Neural cell (in vitro differentiated cells): ENCODE measurements around the gene SCAP. TPM values are rescaled to one million over a fixed set of nuclear protein-coding genes. Genes with fewer than 3 reads are reported as not detected.
A peak's percentile ranks its signal among the peaks of the same experiment; 100 is the strongest.

Experiments
- H2AFZ ChIP-seq: fragments of 200-600, 300-800 bp; sonication (generic), shearing (Covaris generic); 2 replicates; pipeline ENCODE4 v1.6.0; 2014; ENCODE audit warnings: low read depth, mild to moderate bottlenecking, antibody characterized with exemption, low read length, moderate library complexity
- H3F3A ChIP-seq: fragments of 200-600 bp; shearing (Covaris generic); 2 replicates; pipeline ENCODE4 v1.6.1; 2016; ENCODE audit warnings: mild to moderate bottlenecking, moderate library complexity, mixed read lengths, antibody characterized with exemption, low read length; ENCODE audit not compliant: insufficient read depth, poor library complexity, severe bottlenecking
- H3K27ac ChIP-seq: fragments of 200-600, 300-800 bp; sonication (generic), shearing (Covaris generic); 2 replicates; pipeline ENCODE4 v1.5.1; 2014; ENCODE audit warnings: mild to moderate bottlenecking, low read length, moderate library complexity
- H3K27me3 ChIP-seq: fragments of 300-800, 200-600 bp; sonication (generic), shearing (Covaris generic); 2 replicates; pipeline ENCODE4 v1.6.0; 2014; ENCODE audit warnings: mild to moderate bottlenecking, low read depth, low read length, moderate library complexity; ENCODE audit not compliant: insufficient read depth
- H3K36me3 ChIP-seq: fragments of 300-800, 200-600 bp; sonication (generic), shearing (Covaris generic); 2 replicates; pipeline ENCODE4 v1.5.1; 2014; ENCODE audit warnings: mild to moderate bottlenecking, antibody characterized with exemption, low read length, moderate library complexity; ENCODE audit not compliant: insufficient read depth
- H3K4me2 ChIP-seq: fragments of 300-800, 200-600 bp; sonication (generic), shearing (Covaris generic); 2 replicates; pipeline ENCODE4 v1.6.0; 2014; ENCODE audit warnings: mild to moderate bottlenecking, low read length
- H3K4me3 ChIP-seq: fragments of 300-800, 200-600 bp; sonication (generic), shearing (Covaris generic); 2 replicates; pipeline ENCODE4 v1.5.1; 2014; ENCODE audit warnings: mild to moderate bottlenecking, low read length, moderate library complexity
- H3K79me2 ChIP-seq: fragments of 200-600 bp; shearing (Covaris generic); replicated peaks from 2 replicates; pipeline ENCODE4 v1.6.0; 2014; ENCODE audit warnings: mild to moderate bottlenecking, low read length, moderate library complexity; ENCODE audit not compliant: insufficient read depth
- H3K9ac ChIP-seq: fragments of 300-800, 200-600 bp; sonication (generic), shearing (Covaris generic); 2 replicates; pipeline ENCODE4 v1.6.1; 2016; ENCODE audit warnings: mild to moderate bottlenecking, low read length, mixed read lengths
- H3K9me2 ChIP-seq: fragments of 200-600 bp; shearing (Covaris generic); 2 replicates; pipeline ENCODE4 v1.6.1; 2016; ENCODE audit warnings: mild to moderate bottlenecking, low read length, mixed read lengths; ENCODE audit not compliant: insufficient read depth
- H3K9me3 ChIP-seq: fragments of 200-600, 300-800 bp; sonication (generic), shearing (Covaris generic); 2 replicates; pipeline ENCODE4 v1.6.1; 2016; ENCODE audit warnings: mild to moderate bottlenecking, mixed run types, low read length, moderate library complexity, mixed read lengths
- H4K20me1 ChIP-seq: fragments of 200-600 bp; shearing (Covaris generic); 2 replicates; pipeline ENCODE4 v1.6.1; 2016; ENCODE audit warnings: mild to moderate bottlenecking, mixed run types; ENCODE audit not compliant: insufficient read depth
- EP300 ChIP-seq: fragments of 450-650 bp; conservative IDR thresholded peaks from 2 replicates; pipeline ENCODE4 v1.6.1; 2014; ENCODE audit warnings: antibody characterized with exemption, mild to moderate bottlenecking, moderate library complexity; ENCODE audit not compliant: poor library complexity, severe bottlenecking
- EZH2 ChIP-seq: fragments of 200-600, 300-800 bp; shearing (Covaris generic), sonication (generic); IDR thresholded peaks from 2 replicates; pipeline ENCODE4 v1.6.1; 2014; ENCODE audit warnings: antibody characterized with exemption, low read length, borderline replicate concordance, mild to moderate bottlenecking; ENCODE audit not compliant: insufficient read depth, poor library complexity, severe bottlenecking
- MXI1 ChIP-seq: fragments of 450-650 bp; conservative IDR thresholded peaks from 2 replicates; pipeline ENCODE4 v1.6.1; 2014; ENCODE audit warnings: antibody characterized with exemption, mild to moderate bottlenecking; ENCODE audit not compliant: poor library complexity, severe bottlenecking
- POLR2AphosphoS5 ChIP-seq: IDR thresholded peaks from 2 replicates; pipeline ENCODE4 v1.6.1; 2012
- RAD21 ChIP-seq: fragments of 450-650 bp; conservative IDR thresholded peaks from 2 replicates; pipeline ENCODE4 v1.6.1; 2014; ENCODE audit warnings: antibody characterized with exemption, mild to moderate bottlenecking, moderate library complexity
- REST ChIP-seq: IDR thresholded peaks from 2 replicates; pipeline ENCODE4 v1.6.1; 2012; ENCODE audit warnings: borderline replicate concordance
- SMC3 ChIP-seq: fragments of 450-650 bp; conservative IDR thresholded peaks from 2 replicates; pipeline ENCODE4 v1.6.1; 2014; ENCODE audit warnings: antibody characterized with exemption, mild to moderate bottlenecking, moderate library complexity; ENCODE audit not compliant: poor library complexity
- TAF1 ChIP-seq: IDR thresholded peaks from 2 replicates; pipeline ENCODE4 v1.6.1; 2012; ENCODE audit warnings: low read depth
- polyA minus RNA-seq: library from RNA; depleted of rRNA, polyadenylated mRNA; stranded (reverse); fragments of >200 nt; gene quantifications from 2 replicates; pipeline ENCODE4 v1.2.3, GENCODE V29; 2014
- polyA plus RNA-seq: library from polyadenylated mRNA; depleted of rRNA; stranded (reverse); fragments of >200 nt; gene quantifications from 2 replicates; pipeline ENCODE4 v1.2.3, GENCODE V29; 2014
- TF ChIP-seq, protein P1 (sequence below): fragments of 450-650 bp; IDR thresholded peaks from 2 replicates; pipeline ENCODE4 v1.5.1; 2014; ENCODE audit warnings: antibody characterized with exemption, mild to moderate bottlenecking, moderate library complexity; ENCODE audit not compliant: poor library complexity, severe bottlenecking

SCAP gene
- polyA plus RNA-seq: 57.6 and 58.0 TPM in 2 replicates
- 88.9 and 99.8 TPM in 2 replicates for polyA minus RNA-seq

- Histone ChIP-seq H4K20me1 (no peaks in the 10 kb centered on the region), H3K27me3 (no peaks in the 10 kb centered on the region), H3K79me2 (peaks cover 37% of the 10 kb centered on the region), H3K9me3 (no peaks in the 10 kb centered on the region), H3K9me2 (no peaks in the 10 kb centered on the region), H3F3A (no peaks in the 10 kb centered on the region), H3K27ac (peak within 1 kb of the TSS; percentile 50), H3K4me2 (peak within 1 kb of the TSS; percentile 66), H2AFZ (peak within 1 kb of the TSS; percentile 83), H3K36me3 (no peaks in the 10 kb centered on the region), H3K9ac (peak within 1 kb of the TSS; percentile 66), H3K4me3 (peak within 1 kb of the TSS; percentile 86)
- TF ChIP-seq POLR2AphosphoS5: no peak
- TF ChIP-seq EZH2: no peak
- no peak for TF ChIP-seq REST
- TF ChIP-seq SMC3: peak; percentile 88
- no peak for TF ChIP-seq TAF1
- peak; percentile 70 for TF ChIP-seq RAD21
- peak; percentile 97 for TF ChIP-seq MXI1
- TF ChIP-seq EP300: peak; percentile 43
- TF ChIP-seq, protein P1, sequence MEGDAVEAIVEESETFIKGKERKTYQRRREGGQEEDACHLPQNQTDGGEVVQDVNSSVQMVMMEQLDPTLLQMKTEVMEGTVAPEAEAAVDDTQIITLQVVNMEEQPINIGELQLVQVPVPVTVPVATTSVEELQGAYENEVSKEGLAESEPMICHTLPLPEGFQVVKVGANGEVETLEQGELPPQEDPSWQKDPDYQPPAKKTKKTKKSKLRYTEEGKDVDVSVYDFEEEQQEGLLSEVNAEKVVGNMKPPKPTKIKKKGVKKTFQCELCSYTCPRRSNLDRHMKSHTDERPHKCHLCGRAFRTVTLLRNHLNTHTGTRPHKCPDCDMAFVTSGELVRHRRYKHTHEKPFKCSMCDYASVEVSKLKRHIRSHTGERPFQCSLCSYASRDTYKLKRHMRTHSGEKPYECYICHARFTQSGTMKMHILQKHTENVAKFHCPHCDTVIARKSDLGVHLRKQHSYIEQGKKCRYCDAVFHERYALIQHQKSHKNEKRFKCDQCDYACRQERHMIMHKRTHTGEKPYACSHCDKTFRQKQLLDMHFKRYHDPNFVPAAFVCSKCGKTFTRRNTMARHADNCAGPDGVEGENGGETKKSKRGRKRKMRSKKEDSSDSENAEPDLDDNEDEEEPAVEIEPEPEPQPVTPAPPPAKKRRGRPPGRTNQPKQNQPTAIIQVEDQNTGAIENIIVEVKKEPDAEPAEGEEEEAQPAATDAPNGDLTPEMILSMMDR: peak; percentile 98
Measured at GRCh38 chr3:47475570-47476329, at the start of gene SCAP. SCAP (minus strand) TSS chr3:47475941; CDS start chr3:47442993, 32,948 bp downstream.

- no peak for TF ChIP-seq EZH2
- no peak for TF ChIP-seq POLR2AphosphoS5
- no peak for TF ChIP-seq MXI1
- TF ChIP-seq TAF1: no peak
- TF ChIP-seq, protein P1: no peak
- no peak for TF ChIP-seq RAD21
- no peak for TF ChIP-seq SMC3
- TF ChIP-seq EP300: no peak
- TF ChIP-seq REST: no peak
- Histone ChIP-seq H4K20me1 (no peaks in the 10 kb centered on the region), H3K27ac (no peak overlapping the region), H3K4me2 (no peak overlapping the region), H2AFZ (no peak overlapping the region), H3K36me3 (no peaks in the 10 kb centered on the region), H3K9ac (no peak overlapping the region), H3K9me2 (no peaks in the 10 kb centered on the region), H3K9me3 (no peaks in the 10 kb centered on the region), H3K4me3 (no peak overlapping the region), H3K79me2 (no peaks in the 10 kb centered on the region), H3F3A (no peaks in the 10 kb centered on the region), H3K27me3 (no peaks in the 10 kb centered on the region)
Measured at GRCh38 chr3:47523310-47524073, 47.8 kb upstream of the SCAP start.
